HG03095 (cell line): ENCODE measurements around the gene TMEM92.

Source experiments
- ATAC-seq: cut with Tn5 transposase; IDR thresholded peaks from one replicate; pipeline ENCODE4 v1.9.1; 2021; ENCODE audit warnings: moderate library complexity; ENCODE audit not compliant: unreplicated experiment

Gene TMEM92

DNA sequence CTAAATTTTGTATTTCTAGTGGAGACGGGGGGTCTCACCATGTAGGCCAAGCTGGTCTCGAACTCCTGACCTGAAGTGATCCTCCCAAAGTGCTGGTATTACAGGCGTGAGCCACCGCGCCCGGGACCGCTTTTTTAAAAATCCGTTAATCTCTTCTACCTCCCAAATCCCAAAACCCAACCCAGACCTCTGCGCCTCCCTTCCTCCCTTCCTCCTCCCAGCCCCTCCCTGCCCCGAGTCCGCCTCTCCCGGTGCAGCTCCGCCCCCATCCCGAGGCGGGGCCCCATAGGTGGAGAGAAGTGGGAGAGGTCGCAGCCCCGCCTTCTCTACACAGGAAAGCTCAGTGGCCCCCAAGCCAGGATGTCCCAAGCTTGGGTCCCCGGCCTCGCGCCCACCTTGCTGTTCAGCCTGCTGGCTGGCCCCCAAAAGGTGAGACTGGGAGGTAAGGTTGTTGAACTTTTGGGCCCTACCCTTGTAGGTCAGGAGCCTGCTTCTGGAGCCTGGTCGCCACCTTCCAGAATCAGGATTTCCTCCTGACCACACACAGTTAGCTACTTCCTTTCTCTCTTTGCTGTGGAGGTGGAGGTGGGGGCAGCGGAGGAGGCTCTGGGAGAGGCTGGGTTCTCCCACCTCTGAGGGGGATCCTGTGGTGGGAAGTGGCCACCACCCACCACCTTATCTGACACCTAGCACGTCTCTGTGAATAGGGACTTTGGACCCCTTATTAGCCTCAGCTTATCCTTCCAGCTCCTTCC, at the start of gene TMEM92:
Gene TMEM92 (plus strand): TSS at position 325 of the 755 bp plus-strand sequence. CDS start 36 bp downstream, at position 361.
- no peak for ATAC-seq

DNA sequence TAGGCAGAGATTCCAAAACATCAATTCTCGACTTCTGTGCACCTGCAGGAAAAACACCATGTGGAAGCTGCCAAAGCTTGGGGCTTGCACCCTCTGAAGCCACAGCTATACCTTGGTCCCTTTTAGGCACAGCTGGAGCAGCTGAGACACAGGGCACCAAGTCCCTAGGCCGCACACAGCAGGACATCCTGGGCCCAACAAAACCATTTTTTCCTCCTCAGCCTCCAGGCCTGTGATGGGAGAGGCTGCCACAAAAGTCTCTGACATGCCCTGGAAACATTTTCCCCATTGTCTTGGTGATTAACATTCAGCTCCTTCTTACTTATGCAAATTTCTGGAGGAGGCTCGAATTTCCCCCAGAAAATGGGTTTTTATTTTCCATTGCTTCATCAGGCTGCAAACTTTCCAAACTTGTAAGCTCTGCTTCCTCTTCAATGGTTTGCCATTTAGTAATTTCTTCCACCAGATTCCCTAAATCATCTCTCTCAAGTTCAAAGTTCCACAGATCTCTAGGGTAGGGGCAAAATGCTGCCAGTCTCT, 48.5 kb upstream of the TMEM92 start:
- ATAC-seq, result no peak

DNA sequence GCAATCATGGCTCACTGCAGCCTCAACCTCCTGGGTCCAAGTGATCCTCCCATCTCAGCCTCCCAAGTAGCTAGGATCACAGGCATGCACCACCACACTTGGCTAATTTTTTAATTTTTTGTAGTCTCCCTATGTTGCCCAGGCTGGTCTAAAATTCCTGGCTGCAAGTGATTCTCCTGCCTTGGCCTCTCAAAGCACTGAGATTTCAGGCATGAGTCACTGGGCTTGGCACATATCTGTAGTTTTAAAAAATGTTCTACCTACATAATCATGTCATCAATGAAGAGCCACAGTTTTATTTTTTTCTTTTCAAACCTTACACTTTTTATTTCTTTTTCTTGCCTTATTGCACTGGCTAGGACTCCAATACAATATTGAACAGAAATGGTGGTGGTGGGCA, 39.7 kb upstream of the TMEM92 start:
- ATAC-seq, result no peak

DNA sequence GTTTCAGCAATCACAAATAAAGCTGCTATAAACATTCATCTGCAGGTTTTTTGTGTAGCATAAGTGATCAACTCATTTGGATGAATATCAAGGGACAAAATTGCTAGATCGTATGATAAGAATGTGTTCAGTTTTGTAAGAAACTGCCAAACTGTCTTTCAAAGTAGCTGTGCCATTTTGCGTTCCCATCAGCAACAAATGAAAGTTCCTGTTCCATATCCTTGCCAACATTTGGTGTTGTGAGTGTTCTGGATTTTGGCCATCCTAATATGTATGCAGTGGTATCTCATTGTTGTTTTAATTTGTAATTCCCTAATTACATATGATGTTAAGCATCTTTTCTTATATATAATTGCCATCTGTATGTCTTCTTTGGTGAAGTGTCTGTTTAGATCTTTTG, 36.4 kb upstream of the TMEM92 start:
- ATAC-seq, result no peak

DNA sequence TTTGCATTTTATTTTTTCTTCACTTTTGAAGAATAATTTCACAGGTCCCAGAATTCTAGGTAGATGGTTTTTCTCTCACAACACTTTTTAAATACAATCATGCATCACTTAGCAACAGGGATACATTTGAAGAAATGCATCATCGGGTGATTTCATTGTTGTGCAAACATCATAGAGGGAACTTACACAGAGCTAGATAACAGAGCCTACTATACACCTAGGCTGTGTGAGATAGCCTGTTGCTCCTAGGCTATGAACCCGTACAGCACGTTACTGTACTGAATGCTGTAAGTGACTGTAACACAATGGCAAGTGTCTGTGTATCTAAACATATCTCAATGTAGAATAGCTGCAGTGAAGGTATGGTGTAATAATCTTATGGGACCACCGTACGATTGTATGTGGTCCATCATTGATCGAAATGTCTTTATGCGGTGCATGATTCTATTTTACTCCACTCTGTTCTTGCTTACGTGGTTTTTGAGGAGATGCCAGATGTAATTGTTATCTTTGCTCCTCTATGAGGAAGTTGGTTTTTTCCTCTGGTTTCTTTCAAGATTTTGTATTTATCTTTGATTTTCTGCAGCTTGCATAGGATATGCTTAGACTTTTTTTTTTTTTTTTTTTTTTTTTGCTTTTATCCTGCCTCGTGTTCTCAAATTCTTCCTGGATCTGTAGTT, 35.5 kb upstream of the TMEM92 start:
- no peak for ATAC-seq

DNA sequence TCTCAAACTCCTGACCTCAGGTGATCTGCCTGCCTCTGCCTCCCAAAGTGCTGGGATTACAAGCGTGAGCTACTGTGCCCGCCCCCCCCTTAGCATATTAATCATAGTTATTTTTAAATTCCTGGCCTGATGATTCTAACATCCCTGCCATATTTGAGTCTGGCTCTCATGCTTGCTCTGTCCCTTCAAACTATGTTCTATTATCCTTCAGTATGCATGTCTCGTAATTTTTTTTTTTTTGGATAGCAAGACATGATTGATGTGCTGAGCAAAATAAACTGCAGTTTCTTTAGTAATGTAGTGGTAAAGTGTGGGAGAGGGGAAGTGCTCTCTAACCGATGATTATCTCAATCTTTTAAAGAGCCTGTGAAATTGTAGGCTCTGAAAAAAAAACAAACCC, 34.3 kb upstream of the TMEM92 start:
- ATAC-seq, result no peak

DNA sequence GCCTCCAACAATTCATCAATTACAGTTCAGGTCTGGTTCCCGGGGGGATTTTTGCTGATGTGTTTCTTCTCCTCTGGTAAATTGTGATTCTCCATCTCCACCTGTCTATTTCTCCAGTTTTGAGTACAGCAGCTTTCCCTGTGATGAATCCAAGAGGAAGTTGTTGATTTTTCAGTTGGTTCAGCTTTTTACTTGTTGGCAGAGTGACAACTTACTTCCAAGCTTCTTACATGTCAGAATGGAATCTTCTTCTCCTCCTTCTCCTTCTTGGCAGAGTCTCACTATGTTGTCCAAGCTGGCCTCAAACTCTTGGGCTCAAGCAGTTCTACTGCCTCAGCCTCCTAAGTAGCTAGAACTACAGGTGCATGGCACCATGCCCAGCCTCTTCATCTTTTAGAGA, 33.4 kb upstream of the TMEM92 start:
- ATAC-seq, result no peak

DNA sequence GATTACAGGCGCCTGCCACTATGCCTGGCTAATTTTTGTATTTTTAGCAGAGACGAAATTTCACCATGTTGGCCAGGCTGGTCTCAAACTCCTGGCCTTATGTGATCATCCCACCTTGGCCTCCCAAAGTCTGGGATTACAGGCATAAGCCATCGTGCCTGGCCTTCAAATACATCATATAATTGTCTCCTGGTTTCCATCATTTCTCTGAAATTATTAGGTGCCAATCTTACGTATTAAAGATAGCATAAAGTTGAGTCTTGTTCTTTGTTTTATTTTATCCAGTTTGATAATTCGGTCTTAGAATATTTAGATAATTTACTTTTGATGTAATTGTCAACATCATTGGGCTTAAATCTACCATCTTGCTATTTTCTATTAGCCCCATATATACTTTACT, 32.8 kb upstream of the TMEM92 start:
- ATAC-seq, result no peak

DNA sequence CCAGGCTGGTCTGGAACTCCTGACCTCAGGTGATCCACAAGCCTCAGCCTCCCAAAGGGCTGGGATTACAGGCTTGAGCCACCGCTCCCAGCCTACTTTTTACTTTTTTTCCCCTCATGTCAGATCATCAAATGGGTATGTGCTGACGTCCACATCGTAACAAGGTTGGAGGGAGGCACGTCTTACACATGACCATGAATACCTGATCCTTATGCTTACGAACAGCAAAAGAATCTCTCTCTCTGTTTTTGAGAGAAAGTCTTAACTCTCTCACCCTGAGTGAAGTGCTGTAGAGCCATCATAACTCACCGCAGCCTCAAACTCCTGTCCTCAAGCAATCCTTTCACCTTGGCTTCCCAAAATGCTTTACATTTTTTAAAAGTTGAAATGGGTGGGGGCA, 29.5 kb upstream of the TMEM92 start:
- no peak for ATAC-seq

DNA sequence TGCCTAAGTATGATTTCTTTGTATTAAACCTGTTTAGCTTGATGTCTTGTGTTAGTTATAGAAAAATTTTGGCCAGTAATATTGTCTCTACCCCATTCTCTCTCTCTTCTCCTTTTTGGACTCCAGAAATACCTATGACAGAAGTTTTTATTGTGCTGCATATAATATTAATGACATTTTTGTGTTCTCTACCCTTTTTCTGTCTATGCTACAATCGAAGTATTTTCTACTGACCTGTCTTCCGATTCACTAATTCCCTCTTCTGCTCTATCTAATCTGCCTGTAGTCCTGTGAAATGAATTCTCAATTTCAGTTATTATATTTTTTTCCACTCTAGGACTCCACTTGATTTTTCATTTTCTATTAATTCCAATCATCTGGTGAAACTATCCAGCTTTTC, 26.0 kb upstream of the TMEM92 start:
- no peak for ATAC-seq

DNA sequence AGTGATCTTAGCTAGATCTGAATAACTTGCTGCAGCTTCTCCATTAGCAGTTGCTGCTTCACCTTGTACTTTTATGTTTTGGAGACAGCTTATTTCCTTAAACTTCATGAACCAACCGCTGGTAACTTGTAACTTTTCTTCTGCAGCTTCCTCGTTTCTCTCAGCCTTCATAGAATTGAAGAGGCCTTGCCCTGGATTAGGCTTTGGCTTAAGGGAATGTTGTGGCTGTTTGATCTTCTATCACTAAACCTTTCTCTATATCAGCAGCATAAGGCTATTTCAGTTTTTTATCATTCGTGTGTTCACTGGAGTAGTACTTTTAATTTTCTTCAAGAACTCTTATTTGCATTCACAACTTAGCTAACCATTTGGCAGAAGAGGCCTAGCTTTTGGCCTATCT, 21.5 kb upstream of the TMEM92 start:
- ATAC-seq, result no peak

DNA sequence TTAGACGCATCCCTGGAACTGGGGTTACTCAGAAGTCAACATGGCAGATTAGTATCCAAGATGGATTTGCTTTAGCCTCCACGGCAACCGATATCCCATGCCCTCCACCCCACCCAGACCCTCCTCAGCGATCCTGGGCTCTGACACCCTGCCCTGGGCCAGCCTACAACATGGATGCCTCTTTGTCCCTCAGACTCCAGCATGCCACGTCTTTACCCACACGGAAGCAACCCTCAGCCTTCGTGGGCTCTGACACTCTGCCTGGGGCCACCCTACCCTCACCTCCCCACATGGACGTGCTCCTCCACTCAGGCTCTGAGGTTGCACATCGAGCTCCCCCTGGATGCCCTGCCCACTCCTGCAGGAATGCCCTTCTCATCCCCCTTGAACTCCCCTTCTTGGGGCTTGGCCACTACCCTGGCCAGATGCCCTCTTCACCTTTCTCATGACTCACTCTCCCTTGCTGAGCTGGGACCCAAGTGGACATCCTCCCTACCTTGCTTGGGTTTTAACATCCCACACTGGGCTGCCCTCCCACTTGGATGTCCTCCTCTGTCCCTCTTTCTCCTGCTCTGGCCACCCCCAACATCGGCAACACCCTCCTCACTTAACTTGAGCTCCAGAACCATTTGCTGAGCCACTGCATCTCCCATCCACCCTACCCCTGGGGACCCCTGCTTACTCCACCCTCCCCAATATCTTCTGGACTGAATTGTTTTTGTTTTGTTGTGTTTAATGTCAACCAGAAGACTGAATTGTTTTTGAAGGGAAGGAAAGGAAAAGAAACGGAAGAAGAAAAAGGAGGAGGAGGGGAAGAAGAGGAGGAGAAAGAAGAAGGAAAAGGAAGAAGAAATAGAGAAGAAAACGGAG, 18.3 kb upstream of the TMEM92 start:
- ATAC-seq, result no peak

DNA sequence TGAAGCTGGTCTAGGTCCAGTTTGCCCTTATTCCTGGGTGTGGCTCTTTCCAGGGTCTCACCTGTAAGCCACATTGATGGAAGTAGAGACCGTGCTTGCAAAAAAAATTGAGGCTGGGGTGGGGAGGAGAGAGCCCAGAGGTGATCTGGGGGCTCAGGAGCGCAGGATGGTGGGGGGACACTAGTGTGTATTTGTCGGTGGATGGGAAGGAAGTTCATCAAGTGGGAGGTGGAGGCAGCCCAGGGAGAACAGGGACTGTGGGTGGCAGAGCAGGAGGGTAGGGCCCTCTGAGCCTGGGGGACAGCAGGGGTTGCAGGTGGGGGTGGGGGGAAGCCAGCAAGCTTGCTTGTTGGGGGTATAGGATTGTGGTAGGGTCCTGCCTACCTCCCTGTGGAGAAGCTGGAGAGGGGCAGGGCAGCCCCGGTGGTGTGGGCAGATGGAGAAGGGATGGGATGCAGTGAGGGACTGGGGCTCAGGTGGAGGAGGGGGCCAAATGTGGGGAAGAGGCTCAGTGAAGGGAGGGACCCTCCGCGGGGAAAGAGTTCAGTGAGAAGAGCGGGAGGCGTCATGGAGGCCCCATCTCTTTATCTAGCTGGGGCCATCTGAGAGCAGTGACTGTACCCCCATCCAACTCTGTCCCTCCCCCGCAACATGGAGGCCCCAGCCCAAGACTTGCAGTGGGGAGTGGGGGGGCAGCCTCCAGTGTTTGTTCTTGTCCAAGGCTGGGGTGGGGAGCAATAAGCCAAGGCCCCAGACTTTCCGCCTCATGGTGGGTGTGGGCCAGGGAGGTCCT, 17.2 kb upstream of the TMEM92 start:
- ATAC-seq, result no peak

DNA sequence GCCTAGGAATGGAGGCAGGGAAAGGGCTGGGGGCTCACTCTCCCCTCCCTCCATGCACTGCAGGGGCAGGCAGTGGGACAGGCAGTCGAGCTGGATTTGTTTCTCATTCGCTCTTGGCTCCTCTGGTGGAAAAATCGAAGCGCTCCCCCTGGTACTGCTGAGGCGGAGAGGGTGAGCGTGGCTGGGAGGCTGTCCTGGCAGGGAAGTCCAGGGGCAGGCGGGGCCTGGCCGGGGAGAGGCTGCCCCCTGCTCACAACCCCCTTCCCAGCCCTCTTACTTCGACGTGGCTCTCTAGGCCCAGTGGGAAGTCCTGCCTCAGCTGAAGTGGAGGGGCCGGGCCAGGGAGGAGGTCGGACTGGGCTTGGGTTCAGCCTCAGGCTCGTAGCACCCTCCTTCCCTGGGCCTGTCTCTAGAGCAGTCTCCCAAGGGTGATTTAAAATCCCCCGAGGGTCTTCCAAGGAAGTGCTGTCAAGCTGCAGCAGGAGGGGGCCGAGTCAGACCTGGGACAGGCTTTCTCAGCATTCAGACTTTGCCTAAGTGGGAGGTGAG, 16.5 kb upstream of the TMEM92 start:
- no peak for ATAC-seq

DNA sequence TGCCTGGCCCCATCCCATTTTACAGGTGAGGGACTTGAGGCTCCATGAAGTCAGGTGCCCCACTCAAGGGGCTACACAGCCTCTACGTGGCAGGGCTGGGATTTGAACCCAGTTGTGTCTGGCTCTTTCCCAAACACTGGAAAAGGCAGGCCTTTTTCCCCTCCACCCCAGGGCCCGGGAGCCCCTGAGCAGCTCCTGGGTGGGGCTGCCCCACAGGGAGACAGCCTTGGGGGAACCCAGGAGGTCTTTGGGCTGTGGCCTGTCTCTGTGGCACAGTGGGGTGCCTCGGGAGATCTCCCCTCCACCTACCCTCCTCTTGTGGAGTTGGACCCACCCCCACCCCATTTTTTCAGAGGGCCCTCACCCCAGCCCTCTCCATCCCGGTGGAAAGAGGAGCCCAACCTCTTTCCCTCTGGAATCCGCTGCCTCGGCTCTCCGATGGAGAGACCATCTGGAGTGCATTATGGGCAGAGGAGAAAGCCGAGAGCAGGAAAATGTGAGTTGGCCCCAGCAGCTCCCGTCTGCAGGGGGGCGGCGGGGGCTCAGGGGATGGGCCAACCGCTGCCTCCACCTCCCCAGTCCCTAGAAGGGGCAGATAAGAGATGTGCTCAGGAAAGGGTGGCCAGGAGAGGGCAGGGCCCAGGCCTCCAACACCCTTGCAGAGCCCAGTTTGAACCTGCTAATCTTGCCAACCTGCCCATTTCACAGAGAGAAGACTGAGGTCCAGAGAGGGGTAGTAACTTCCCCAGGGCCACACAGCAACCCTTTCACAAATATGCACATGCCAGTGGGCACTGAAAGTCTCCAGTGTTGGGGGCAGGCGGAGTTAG, 15.4 kb upstream of the TMEM92 start:
- ATAC-seq, result no peak

DNA sequence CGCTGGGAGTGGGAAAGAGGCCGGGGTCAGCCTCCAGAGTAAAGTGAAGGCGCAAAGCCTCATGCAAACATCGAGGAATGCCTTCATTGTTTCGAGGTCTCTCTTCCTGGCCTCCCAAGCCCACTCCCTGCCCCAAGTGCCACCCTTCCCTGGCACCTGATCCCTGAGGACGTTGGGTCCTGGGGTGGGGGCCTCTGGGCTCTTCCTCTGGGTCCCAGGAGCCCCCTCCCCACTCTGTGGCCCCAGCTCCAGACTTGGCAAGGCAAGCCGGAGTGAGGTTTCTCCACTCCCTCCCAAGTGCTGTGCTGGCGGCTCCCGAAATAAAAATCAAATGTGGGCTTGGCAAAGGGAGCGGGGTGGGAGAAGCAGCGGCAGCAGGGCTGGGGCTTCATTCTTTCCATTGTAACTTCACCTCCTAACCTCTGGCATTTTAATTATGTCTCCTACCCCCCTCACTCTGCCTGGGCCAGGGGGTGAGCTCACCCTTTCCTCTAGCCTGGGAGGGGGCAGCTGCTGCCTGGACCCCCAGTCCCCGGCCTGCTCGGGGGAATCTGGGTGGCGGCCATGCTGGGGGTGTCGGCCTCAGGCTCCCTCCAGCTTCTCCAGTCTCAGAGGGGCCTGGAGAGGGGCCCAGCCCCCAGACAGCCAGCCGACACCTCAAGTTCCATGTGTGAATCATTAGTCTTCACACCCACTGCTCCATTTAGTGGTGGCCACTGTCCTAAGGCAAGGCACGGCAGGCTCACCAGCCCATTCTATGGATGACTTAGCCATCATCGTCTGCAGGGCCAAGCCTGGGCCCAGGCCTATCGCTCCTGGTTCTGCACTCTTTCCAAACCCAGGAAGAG, 14.6 kb upstream of the TMEM92 start:
- no peak for ATAC-seq

DNA sequence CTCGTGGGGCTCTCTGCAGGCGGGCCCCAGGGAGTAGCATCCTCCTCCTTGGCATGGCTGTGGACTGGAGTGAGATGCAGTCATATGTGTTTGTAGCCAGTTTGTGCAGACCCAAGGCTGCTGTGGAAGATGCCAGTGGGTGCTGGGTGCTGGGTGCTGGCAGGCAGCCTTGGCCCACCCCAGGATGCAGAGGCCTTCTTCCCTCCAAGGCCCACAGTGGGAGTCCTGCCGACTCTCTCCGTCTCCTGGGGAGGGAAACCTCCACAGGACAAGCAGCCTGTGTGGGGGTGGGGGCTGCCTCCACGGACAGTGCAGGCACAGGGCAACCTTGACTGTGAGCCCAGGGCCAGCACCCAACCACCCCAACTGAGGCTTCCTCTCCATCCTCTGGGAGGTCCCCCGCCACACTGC, 13.8 kb upstream of the TMEM92 start:
- no peak for ATAC-seq

DNA sequence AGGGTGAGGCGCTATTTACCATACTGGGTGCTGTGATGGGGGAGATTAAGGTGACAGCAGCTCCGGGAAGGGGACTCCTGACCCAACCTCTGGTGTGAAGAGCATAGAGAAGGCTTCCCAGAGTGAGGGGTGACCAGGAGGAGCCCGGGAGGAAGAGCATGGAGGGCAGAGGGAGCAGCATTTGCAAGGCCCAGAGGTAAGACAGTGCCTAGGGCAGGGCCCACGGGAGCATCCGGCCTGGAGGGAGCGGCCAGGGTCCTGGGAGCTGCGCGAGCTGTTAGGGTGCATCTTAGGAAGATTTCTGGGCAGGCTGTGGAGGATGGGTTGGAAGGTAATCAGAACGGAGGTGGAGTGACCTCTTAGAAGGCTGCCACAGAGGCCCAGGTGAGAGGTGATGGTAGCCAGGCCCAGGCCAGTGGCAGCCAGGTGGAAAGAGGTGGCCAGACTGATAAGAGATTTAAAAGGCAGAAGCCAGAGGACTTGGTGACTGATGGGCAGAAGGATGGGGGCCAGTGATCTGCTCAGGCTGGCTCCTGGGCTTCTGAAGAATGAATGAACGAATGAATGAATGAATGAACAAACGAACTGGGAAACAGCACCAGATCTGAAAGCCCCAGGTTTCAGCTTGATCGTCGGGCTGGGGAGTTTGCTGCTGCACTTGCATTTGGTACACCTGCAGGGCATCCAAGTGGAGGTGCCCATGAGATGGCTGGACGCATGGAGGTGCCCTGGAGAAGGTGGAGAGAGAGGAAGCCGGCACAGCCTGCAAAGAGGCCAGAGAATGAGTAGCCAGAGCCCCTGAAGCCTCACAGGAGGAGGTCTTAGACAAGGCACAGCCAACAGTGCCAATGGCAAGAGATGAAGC, 13.0 kb upstream of the TMEM92 start:
- no peak for ATAC-seq
